Prostate gland (tissue), 2 donors: ENCODE results near the gene CLCNKA. TPM values are rescaled to one million over a fixed set of nuclear protein-coding genes. Genes with fewer than 3 reads are reported as not detected.
A peak's percentile ranks its signal among the peaks of the same experiment; 100 is the strongest.

Experiments
- DNase-seq: peaks from one replicate; pipeline ENCODE4 v3.0.0-alpha.2; 2019; ENCODE audit warnings: low spot score
- H3K27ac ChIP-seq, 2 donors: fragments of 200-600 bp; sonication (generic); 2 replicates each; pipeline ENCODE4 v1.5.1; 2017 to 2019
- H3K27me3 ChIP-seq: fragments of 200-600 bp; sonication (generic); replicated peaks from 2 replicates; pipeline ENCODE4 v1.5.1; 2019; ENCODE audit not compliant: insufficient read depth
- H3K36me3 ChIP-seq, 2 donors: fragments of 200-600 bp; sonication (generic); 1 replicate in 1 of 2; 2 replicates in 1 of 2; pipeline versions ENCODE4 v1.5.1 to v1.8.1; 2017 to 2019
- H3K4me1 ChIP-seq: fragments of 200-600 bp; sonication (generic); replicated peaks from 2 replicates; pipeline ENCODE4 v1.5.1; 2019
- H3K4me3 ChIP-seq, 2 donors: fragments of 200-600 bp; sonication (generic); 2 replicates each; pipeline ENCODE4 v1.5.1; 2017 to 2019
- H3K9me3 ChIP-seq: fragments of 200-600 bp; sonication (generic); 2 replicates; pipeline ENCODE4 v1.5.1; 2017
- POLR2A ChIP-seq: fragments of 450-650 bp; IDR thresholded peaks from one replicate; pipeline ENCODE4 v1.6.1; 2016; ENCODE audit warnings: antibody characterized with exemption, mild to moderate bottlenecking
- POLR2AphosphoS5 ChIP-seq: sonication (generic); formaldehyde crosslinking; IDR thresholded peaks from one replicate; pipeline ENCODE4 v1.6.1; 2017; ENCODE audit warnings: antibody characterized with exemption
- WGBS: methylation state at CpG from one replicate; pipeline ENCODE4 v1.1.5; 2018; 5-methylcytosine and 5-hydroxymethylcytosine counted together
- intact Hi-C: fragments of 100-400 bp; cut with DNase I; formaldehyde crosslinking; loops from one replicate; pipeline ENCODE4 v1.14.2; 2022
- total RNA-seq, 2 donors: library from RNA; depleted of rRNA; stranded (reverse); fragments of >200 nt; gene quantifications; one replicate each; pipeline ENCODE4 v1.1.0, GENCODE V29; 2016
- TF ChIP-seq, protein P1 (sequence below), 4 experiments: fragments of 200-600 bp in 2 of 4; fragments of 450-650 bp in 2 of 4; sonication (generic) in 2 of 4; IDR thresholded peaks; 1 replicate in 3 of 4; 2 replicates in 1 of 4; pipeline ENCODE4 v1.5.1; 2016 to 2019; ENCODE audit warnings: antibody characterized with exemption in 4 of 4, mild to moderate bottlenecking in 2 of 4, moderate library complexity in 2 of 4

Gene CLCNKA
- total RNA-seq, 2 donors from 2014 or later: 0.41 to 2.1 TPM

DNA sequence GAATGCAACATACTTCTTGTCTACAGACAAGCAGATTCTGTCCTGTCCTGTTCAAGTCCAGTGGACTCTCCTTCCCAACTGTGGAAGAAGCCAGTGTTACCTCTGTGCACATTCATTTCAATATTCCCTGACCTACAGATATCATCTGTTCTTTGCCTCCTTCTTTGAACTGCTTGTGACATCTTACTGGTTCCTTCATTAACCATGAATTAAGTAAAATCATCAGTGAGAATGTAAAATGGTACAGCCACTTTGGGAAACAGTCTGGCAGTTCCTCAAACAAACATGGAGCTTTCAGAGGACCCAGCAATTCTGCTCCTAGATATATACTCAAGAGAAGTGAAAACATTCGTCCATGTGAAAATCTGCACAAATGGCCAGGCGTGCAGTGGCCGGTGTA lies 11.0 kb upstream of the CLCNKA start:
- Histone ChIP-seq H3K4me3 (no peak overlapping the region), H3K27me3 (no peaks in the 10 kb centered on the region), H3K36me3 (no peaks in the 10 kb centered on the region), H3K9me3 (no peaks in the 10 kb centered on the region), H3K27ac (no peak overlapping the region), H3K4me1 (peaks cover 7% of the 10 kb centered on the region)
- TF ChIP-seq, protein P1, sequence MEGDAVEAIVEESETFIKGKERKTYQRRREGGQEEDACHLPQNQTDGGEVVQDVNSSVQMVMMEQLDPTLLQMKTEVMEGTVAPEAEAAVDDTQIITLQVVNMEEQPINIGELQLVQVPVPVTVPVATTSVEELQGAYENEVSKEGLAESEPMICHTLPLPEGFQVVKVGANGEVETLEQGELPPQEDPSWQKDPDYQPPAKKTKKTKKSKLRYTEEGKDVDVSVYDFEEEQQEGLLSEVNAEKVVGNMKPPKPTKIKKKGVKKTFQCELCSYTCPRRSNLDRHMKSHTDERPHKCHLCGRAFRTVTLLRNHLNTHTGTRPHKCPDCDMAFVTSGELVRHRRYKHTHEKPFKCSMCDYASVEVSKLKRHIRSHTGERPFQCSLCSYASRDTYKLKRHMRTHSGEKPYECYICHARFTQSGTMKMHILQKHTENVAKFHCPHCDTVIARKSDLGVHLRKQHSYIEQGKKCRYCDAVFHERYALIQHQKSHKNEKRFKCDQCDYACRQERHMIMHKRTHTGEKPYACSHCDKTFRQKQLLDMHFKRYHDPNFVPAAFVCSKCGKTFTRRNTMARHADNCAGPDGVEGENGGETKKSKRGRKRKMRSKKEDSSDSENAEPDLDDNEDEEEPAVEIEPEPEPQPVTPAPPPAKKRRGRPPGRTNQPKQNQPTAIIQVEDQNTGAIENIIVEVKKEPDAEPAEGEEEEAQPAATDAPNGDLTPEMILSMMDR (IDR thresholded peaks at IDR 0.05): no peak
- TF ChIP-seq POLR2AphosphoS5 (no peak), POLR2A (no peak)
- WGBS: 96% methylated on average over 3 of the region's 3 CpGs
- DNase-seq: no peak
- intact Hi-C loops: no loop called here

GRCh38 chr1:16011936-16012589 lies 9.8 kb upstream of the CLCNKA start:
- Histone ChIP-seq H3K27ac (peak overlapping the region; percentile 78 to 84), H3K9me3 (no peaks in the 10 kb centered on the region), H3K36me3 (no peaks in the 10 kb centered on the region), H3K4me3 (no peak overlapping the region), H3K27me3 (no peaks in the 10 kb centered on the region), H3K4me1 (peaks cover 7% of the 10 kb centered on the region)
- WGBS: 97% methylated on average over 11 of the region's 11 CpGs
- no peak for DNase-seq
- no peak for TF ChIP-seq POLR2AphosphoS5
- TF ChIP-seq, protein P1 (IDR thresholded peaks at IDR 0.05): no peak
- TF ChIP-seq POLR2A: no peak
- intact Hi-C loops: no loop called here

DNA sequence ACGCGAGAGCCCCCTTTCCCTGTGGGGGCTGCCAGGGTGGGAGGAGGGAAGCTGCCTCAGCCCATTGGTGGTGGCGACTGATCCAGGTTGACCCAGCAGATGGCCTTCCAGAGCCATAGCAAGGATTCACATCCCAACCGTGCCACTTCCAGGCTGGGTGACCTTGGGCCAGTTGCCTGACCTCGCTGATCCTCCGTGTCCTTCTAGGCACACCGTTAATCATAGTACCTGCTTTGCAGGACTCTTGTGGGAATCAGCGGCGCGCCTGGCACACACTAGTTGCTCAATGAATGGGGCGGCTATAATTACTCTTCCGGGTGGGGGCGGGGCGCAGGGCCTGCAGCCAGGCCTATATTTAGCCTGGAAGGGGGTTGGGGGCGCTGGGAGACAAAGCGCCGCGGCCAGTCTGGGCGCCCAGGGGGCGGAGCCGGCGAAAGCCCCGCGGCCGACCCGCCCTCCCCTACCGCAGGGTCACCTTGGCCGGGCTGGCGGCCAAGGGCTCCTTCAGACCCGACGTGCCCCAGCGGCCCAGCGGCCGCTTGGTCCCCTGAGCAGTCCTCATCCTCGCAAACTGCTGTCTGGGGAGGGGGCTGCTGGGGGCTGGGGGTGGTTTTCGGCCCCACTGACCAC lies 9.1 kb upstream of the CLCNKA start:
- no peak for TF ChIP-seq POLR2AphosphoS5
- TF ChIP-seq, protein P1 (IDR thresholded peaks at IDR 0.05): no peak
- TF ChIP-seq POLR2A: no peak
- peak overlapping the region; percentile 23 to 34 for H3K4me3 ChIP-seq
- 11% methylated on average over 18 of the region's 36 CpGs for WGBS
- peaks cover 7% of the 10 kb centered on the region for H3K4me1 ChIP-seq
- peak; percentile 54 for DNase-seq
- H3K27ac ChIP-seq: peak overlapping the region; percentile 78 to 84
- H3K36me3 ChIP-seq: no peaks in the 10 kb centered on the region
- intact Hi-C loops: no loop called here
- H3K27me3 ChIP-seq: no peaks in the 10 kb centered on the region
- no peaks in the 10 kb centered on the region for H3K9me3 ChIP-seq

- Histone ChIP-seq H3K27me3 (no peaks in the 10 kb centered on the region), H3K9me3 (no peaks in the 10 kb centered on the region), H3K4me3 (peak overlapping the region; percentile 23 to 34), H3K36me3 (no peaks in the 10 kb centered on the region), H3K4me1 (peaks cover 7% of the 10 kb centered on the region), H3K27ac (peak overlapping the region; percentile 78 to 84)
- DNase-seq: peak; percentile 59
- TF ChIP-seq, protein P1 (IDR thresholded peaks at IDR 0.05): no peak
- TF ChIP-seq POLR2AphosphoS5: peak; percentile 13
- WGBS: 8% methylated on average over 13 of the region's 28 CpGs
- intact Hi-C loops: no loop called here
Observed at GRCh38 chr1:16013220-16013907, 8.5 kb upstream of the CLCNKA start.
